ENCODE data around the gene CDH16.
A peak's percentile ranks its signal among the peaks of the same experiment; 100 is the strongest.
"Not testable (repeated sequence)": the region's sequence is repeated elsewhere in the genome, so short reads cannot be mapped to it uniquely, and the experiment has no call there.

The CDH16 gene, protein sequence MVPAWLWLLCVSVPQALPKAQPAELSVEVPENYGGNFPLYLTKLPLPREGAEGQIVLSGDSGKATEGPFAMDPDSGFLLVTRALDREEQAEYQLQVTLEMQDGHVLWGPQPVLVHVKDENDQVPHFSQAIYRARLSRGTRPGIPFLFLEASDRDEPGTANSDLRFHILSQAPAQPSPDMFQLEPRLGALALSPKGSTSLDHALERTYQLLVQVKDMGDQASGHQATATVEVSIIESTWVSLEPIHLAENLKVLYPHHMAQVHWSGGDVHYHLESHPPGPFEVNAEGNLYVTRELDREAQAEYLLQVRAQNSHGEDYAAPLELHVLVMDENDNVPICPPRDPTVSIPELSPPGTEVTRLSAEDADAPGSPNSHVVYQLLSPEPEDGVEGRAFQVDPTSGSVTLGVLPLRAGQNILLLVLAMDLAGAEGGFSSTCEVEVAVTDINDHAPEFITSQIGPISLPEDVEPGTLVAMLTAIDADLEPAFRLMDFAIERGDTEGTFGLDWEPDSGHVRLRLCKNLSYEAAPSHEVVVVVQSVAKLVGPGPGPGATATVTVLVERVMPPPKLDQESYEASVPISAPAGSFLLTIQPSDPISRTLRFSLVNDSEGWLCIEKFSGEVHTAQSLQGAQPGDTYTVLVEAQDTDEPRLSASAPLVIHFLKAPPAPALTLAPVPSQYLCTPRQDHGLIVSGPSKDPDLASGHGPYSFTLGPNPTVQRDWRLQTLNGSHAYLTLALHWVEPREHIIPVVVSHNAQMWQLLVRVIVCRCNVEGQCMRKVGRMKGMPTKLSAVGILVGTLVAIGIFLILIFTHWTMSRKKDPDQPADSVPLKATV

DNA sequence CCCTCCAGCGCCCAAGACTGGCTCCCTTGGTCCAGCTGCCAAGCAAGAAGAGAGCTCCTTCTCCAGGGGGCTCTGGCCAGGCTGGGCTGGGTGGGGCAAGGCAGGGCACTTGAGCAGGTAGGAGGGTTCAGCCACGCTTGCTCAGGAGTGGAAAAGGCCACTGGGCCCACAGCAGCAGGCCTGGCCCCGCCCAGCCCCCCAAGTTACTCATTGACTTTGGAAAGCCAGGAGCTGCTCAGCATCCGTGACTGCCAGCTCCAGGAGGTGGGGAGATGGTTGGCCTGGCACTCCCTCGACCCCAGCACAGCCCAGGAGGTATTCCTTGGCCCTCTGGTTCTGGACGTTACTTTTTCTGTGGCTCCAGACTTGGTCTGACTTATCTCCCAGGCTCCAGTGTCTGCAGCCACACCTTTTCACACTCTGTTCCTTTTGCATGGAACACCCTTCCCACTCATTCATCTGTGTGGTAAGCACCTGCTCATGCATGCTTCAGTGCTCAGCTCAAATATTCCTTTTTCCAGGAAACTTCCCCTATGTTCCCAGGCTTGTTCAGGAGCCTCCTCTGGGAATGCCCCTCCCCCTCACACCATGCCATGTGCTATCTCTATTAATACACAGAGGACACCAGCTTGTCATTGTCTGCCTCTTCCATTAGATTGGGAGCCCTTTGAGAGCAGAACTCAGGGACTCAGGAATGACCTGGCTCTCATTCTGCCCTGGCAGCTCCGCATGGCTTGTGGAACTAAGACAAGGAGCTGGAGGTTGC lies at the start of gene CDH16:
TSS of gene CDH16 (minus strand) at position 83 of the 766 bp plus-strand sequence. CDS start 820 bp downstream, outside the sequence.
- no peak for DNase-seq

DNA sequence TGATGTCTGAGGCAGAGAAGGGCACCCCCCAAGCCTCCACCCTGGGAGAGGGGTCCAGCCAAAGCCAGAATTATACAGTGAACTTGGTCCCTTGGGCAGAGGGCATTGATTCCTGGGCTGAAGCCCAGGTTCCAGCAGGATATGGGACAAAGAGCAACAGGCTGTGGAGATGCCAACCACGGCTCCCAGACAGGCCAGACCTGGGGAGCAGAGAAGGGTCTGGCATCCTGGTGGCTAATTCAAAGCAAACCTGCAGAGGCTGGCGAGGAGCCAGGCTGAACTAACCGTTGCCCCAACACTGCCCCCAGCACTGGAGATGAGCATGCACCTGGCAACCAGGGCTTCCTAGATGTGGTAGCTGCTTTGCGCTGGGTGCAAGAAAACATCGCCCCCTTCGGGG lies 45.4 kb upstream of the CDH16 start:
- DNase-seq, result no peak

DNA sequence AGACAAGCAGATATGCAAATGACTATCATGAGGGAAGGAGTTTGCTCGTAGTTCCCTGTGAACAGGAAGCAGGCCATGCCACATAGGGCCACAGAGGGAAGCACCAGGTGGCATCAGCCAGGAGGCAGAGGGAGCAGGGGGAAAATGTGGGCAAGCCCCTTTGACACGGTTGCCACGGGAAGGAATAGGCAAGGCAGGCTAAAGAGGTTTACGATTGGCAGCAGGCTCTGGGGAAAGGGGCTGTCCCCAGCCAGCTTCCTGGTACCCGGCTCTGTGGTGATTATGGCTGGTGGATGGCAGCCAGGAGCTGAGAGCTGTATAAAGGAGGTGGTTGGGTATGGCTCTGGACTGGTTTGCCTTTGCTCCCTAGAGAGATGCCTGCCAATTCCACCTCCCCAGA lies 43.2 kb upstream of the CDH16 start:
- no peak for DNase-seq

DNA sequence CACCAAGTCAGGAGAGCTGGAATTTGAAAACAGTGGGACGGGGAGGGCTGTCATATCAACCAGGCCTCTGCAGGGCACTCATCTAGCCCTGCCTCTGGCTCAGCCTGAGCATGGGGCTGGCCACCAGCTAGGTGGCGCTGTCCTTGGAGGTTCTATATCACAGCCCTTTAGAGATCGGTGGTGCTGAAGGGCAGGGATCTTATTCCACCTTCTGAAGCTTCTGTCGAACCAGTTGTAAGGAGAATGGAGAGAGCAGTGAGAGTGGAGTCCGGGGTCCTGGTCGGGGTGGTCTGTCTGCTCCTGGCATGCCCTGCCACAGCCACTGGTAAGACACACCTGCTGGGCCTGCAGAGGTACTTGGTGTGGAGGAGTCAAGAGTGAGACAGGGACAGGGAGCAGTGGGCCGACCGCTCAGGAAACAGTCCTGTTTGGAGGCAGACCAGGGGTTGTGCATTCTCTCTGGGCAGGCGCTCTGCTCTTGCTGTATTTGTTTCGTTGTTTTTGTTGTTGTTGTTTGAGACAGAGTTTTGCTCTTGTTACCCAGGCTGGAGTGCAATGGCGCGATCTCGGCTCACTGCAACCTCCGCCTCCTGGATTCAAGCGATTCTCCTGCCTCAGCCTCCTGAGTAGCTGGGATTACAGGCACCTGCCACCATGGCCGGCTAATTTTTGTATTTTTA lies 42.5 kb upstream of the CDH16 start, which contains the start of gene CES3:
TSS of gene CES3 (plus strand) at position 202 of the 680 bp plus-strand sequence. CDS start at position 244, 42 bp downstream.
- peak; percentile 76 for DNase-seq

DNA sequence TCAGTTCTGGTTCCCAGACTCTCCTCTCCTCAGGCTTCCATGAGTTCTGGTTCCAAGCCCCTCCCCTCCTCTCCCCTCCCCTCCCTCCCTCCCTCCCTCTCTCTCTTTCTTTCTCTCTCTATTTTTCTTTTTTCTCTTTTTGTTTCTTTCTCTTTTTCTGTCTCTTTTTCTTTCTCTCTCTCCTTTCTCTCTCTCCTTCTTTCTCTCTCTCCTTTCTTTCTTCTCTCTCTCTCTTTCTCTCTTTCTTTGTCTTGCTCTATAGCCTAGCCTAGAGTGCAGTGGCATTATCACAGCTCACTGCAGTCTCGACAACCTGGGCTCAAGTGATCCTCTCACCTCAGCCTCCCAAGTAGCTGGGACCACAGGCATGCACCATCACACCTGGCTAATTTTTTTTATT lies 41.6 kb upstream of the CDH16 start:
- DNase-seq, result no peak

DNA sequence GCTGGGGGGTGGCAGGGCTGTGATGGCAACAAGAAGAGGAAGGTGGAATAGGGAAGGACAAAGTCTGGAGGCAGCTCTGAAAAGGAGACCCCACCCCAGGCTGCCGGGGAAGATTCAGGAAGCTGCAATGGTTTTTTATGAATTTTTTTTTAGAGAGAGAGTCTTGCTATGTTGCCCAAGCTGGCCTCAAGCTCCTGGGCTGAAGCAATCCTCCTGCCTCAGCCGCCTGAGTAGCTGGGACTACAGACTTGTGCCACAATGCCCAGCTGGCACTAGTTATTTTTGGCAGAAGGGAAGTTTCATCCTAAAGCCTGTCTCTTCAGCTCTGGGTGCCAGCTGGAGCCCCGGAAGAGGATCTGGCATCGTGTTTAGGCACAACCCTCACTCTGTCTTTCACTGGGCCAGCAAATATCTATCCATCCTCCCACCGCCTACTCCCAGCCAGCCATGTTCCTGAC lies 41.0 kb upstream of the CDH16 start:
- DNase-seq, result no peak

DNA sequence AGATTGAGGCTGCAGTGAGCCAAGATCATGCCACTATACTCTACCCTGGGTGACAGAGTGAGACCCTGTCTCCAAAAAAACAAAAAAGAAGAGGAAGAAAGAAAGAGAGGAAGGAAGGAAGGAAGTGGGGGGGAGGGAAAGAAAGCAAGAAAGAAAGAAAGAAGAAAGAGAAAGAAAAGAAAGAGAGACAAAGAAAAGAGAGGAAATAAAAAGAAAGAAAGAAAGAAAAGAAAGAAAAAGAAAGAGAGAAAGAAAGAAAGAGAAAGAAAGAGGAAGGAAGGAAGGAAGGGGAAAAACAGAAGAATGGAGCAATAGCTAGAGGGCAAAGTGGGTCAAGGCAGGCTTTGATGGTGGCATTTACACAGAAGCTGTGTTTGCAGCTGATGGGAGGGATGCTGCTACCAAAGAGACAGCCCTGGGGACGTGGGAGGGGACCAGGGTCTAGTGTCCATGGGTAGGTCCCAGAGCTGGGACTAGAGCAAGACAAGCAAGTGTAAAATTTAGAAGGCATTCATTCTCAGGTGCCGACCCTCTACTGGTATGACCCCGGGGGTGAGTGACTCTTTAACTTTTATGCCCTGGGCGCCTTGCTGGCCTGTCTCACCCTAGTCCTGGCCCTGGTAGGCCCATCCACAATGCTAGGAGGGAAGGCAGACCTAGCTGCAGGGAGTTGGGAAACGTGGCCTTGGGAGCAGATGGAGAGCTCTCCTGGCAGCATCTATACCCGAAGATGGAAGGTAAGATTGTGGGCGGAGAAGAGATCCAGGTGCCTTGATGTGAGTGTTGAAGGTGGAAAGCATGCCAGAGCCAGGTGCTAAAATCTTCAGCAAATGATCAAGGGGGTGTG lies 40.4 kb upstream of the CDH16 start:
- no peak for DNase-seq

DNA sequence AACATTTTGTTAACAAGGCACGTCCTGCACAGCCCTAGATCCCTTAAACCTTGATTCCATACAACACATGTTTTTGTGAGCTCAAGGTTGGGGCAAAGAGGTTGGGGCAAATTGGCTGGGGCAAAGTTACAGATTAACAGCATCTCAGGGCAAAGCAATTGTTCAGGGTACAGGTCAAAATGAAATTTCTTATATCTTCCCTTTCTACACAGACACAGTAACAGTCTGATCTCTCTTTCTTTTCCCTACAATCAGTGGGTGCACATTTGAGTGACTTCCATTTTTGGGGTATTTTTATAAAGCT lies 37.4 kb upstream of the CDH16 start:
- not testable (repeated sequence) for DNase-seq

DNA sequence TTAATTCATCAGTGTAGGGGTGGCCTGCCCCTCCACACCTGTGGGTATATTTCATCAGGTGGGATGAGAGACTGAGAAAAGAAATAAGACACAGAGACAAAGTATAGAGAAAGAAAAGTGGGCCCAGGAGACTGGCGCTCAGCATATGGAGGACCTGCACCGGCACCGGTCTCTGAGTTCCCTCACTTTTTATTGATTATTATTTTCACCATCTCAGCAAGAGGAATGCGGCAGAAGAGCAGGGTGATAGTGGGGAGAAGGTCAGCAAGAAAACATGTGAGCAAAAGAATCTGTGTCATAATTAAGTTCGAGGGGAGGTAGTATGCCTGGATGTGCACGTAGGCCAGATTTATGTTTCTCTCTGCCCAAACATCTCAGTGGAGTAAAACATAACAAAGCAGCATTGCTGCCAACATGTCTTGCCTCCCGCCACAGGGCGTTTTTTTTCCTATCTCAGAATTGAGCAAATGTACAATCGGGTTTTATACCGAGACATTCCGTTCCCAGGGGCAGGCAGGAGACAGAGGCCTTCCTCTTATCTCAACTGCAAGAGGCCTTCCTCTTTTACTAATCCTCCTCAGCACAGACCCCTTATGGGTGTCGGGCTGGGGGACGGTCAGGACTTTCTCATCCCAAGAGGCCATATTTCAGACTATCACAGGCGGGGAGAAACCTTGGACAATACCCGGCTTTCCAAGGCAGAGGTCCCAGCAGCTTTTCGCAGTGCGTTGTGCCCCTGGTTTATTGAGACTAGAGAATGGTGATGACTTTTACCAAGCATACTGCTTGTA lies 36.9 kb upstream of the CDH16 start:
- not testable (repeated sequence) for DNase-seq

DNA sequence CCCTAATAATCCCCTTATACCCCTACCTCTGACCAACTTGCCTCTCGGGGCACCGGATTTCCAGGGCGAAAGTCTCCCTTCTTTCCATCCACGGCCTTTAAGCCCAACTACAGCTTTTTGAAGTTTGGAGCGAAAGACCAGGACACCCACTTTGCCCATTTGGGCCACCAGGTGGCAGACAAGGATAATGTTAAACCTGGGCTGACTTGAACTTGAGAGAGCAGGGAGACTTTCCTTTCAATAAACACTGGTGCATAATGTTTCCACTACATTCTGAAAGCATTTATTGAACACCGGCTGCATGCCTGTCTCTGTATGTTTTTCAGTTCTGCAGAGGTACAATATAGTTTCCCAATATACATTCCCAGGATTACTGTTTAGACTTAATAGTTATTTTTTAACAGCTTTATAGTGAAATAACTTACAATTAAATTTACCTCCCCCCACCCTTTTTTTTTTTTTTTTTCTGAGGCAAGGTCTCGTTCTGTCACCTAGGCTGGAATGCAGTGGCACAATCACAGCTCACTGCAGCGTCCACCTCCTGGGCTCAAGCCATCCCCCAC lies 35.5 kb upstream of the CDH16 start:
- DNase-seq, result peak; percentile 77

DNA sequence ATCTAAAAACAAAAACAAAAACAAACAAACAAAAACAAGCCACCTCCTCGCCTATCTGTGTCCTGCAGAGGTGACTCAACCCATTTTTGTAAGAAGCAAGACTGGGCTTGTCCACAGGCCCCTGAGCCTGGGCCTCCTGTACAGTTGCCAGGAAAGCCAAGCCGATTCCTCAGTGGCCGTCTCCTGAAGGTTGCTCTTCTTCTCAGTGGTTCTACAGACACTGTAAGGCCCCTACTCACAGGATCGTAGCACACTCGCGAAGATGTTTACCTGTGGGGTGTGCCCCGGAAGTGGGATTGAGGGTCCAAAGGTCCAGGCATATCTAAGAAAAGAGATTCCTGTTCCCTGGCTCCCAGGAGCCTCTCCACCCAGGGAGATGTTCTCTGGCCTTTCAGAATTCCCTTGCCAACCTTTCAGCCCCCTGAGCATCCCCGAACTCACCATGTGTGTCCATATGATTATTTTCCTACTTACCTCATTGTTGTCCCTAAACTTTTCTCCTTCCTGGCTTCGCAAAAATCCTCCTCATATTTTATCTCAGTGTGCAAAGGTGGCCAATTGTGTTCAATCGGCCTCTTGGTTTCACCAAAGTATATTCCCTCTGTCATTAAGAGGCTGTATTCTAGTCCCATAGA lies 34.9 kb upstream of the CDH16 start:
- DNase-seq, result no peak

DNA sequence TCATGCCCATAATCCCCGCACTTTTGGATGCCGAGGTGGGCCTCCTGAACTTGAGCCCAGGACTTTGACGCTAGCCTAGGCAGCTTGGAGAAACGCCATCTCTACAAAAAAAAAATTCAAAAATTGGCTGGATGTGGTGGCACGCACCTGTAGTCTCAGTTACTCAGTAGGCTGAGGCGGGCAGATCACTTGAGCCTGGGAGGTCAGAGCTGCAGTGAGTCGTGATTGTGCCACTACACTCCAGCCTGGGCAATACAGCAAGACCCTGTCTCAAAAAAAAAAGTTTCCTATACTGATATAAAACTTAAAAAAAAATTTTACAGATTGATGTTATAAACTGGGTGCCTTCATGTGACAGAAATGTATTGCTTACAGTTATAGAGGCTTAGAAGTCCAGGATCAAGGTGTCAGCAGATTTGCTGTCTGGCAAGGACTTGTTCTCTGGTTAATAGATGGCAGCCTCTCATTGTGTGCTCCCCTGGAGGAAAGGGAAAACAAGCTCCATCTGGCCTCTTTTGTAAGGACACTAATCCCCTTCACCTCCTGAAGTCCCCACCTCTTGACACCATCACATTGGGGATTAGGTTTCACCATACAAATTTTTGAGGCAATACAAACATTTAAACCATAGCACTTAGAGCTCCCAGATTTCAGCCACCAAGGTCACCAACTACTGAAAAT lies 33.9 kb upstream of the CDH16 start:
- DNase-seq, result no peak

DNA sequence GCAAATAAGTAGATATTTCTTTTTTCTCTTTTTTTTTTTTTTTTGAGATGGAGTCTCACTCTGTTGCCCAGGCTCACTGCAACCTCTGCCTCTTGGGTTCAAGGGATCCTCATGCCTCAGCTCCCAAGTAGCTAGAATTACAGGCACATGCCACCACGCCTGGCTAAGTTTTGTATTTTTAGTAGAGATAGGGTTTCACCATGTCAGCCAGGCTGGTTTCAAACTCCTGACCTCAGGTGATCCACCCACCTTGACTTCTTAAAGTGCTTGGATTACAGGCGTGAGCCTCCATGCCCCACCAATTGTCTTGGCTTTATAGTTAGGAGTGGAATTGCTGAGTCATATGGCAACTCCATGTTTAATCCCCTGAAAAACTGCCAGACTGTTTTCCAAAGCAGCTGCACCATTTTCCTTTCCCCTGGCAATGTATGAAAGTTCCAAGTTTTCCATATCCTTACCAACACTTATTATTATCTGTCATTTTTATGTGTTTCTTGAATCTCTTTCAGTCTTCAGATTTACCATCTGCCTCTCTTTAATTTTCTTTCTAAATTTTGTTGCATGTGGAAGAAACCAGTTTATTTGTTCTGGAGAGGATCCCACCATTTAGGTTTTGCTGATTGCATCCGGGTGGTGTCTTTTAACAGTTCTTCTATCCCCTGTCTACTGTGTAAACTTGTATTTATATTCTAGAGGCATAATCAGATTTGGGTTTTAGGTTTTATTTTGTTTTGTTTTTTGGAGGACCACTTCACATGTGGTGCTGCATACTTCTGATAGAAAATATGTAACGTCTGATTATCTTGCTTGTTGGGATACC lies 32.5 kb upstream of the CDH16 start:
- no peak for DNase-seq

DNA sequence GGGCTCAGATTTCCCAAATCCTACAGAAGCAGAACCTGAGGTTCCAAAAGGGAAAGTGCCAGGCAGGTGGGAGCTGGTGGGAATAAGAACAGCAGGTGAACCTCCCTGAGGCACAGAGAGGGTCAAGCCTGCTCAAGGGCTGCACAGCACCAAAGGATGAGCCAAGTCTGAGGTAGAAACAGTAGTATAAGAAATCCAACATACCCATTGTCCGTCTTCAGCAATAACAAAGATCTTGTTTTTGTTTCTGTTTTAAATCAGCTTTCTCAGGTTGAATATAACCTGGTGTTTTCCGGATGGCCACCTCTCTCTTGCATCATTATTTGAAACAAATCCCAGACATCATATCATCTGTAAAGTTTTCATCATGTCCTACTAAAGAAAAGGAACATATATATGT lies 31.8 kb upstream of the CDH16 start:
- DNase-seq, result no peak

DNA sequence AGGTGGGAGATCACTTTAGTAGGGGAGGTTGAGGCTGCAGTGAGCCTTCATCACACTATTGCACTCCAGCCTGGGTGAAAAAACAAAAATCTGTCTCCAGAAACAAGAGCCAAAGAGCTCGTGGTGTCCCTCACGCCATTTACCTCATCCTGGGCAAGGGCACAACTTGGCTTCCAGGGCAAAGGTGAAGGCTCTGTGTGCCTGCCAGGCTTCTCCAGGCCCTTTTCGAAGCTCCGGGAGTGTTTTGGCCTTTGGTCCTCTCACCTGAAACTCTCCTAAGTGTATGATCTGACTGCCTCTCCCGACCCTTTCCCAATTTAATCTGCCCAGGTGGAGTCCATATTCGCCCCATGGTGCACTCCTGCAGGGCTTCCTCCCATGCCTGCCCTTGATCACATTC lies 30.8 kb upstream of the CDH16 start:
- no peak for DNase-seq

DNA sequence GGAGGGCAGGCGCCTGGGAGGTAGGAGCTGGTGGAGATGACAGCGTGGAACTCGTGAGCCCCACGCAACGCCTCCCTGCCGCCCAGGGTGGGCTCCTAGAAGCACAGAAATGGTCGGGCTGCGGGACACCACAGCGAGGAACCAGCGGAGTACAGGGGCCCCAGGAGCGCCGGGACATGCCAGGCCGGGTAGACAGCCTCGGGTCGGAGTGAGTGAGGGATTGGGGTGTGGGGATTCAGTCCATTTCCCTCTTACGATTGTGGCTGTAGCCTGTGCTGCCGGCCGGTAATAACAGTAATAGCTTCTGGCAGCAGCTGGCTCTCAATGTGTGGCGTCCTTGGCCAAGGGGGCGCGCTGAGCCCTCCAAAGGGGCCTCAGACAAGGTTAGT lies 30.1 kb upstream of the CDH16 start:
- DNase-seq, result no peak

DNA sequence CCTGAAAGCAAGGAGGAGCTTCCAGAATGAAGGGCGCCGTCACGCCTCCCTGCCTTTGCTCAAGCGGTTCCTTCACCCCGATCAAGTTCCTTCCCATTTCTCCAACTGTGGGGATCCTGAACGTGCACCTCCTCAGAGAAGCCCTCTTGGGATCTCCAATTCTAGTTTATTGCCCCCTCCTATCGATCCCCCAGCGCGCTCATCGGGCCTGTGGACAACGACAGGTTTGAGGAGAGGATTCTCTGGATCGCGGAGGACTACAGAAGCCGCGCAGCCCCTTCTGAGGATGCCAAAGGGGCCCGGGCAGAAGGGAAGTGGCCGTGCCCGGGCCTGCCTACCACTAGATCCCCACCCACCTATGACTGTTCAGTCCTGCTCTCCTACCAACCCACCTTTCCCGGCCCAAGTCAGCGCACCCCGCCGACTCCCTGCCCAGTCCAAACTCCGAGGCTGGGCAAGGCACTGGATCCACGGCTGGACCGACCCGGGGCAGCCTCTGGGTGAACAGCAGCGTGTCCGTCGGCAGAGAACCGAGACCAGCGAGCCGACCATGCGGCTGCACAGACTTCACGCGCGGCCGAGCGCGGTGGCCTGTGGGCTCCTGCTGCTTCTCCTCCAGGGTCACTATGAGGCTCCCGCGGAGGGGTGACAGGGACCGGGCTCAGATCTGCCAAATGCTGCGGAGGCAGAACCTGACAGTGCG lies 29.6 kb upstream of the CDH16 start:
- DNase-seq, result no peak

Measured in stimulated activated CD4-positive, alpha-beta T cell treated with anti-CD3 and anti-CD28 coated beads, Interleukin-1b, Interleukin-23, amount 100 ng/mL, for 48 hours (primary cell).